Neutrophil (primary cell): ENCODE measurements around the gene DIP2C.

Experiments used
- H3K27ac ChIP-seq: fragments of 200-600 bp; sonication (generic); 2 replicates; pipeline ENCODE4 v1.5.1; 2016; ENCODE audit warnings: mild to moderate bottlenecking, moderate library complexity
- H3K27me3 ChIP-seq: fragments of 200-600 bp; sonication (generic); 2 replicates; pipeline ENCODE4 v1.6.0; 2016; ENCODE audit warnings: mild to moderate bottlenecking
- H3K36me3 ChIP-seq: fragments of 200-600 bp; sonication (generic); 2 replicates; pipeline ENCODE4 v1.5.1; 2017
- H3K4me1 ChIP-seq, 2 experiments: fragments of 200-600 bp in 1 of 2; sonication (generic) in 1 of 2; 1 replicate in 1 of 2; 2 replicates in 1 of 2; pipeline versions ENCODE4 v1.5.1 to v1.6.1; 2013 to 2016; ENCODE audit warnings: low read depth in 1 of 2, low read length in 1 of 2, mild to moderate bottlenecking in 1 of 2, moderate library complexity in 1 of 2; ENCODE audit not compliant: control insufficient read depth in 1 of 2, insufficient read depth in 1 of 2
- H3K4me3 ChIP-seq, 2 experiments: fragments of 200-600 bp in 1 of 2; sonication (generic) in 1 of 2; 1 replicate in 1 of 2; 2 replicates in 1 of 2; pipeline ENCODE4 v1.5.1; 2013 to 2016; ENCODE audit warnings: low read depth in 1 of 2, low read length in 1 of 2, mild to moderate bottlenecking in 1 of 2, moderate library complexity in 1 of 2
- H3K9me3 ChIP-seq: fragments of 200-600 bp; sonication (generic); 2 replicates; pipeline ENCODE4 v1.5.1; 2016
- CTCF ChIP-seq: fragments of 200-600 bp; sonication (generic); IDR thresholded peaks from 2 replicates; pipeline ENCODE4 v1.5.1; 2016; ENCODE audit warnings: antibody characterized with exemption

DIP2C gene

GRCh38 chr10:387593-387891 is 301.9 kb downstream of the DIP2C start:
- H3K36me3 ChIP-seq: no peaks in the 10 kb centered on the region
- TF ChIP-seq CTCF: no peak

GRCh38 chr10:386771-387592 is 302.5 kb downstream of the DIP2C start:
- Histone ChIP-seq H3K4me1 (peaks cover 0 to 5% of the 10 kb centered on the region in 2 experiments), H3K36me3 (no peaks in the 10 kb centered on the region), H3K9me3 (no peaks in the 10 kb centered on the region), H3K27me3 (no peaks in the 10 kb centered on the region), H3K4me3 (no peak overlapping the region), H3K27ac (no peak overlapping the region)
- no peak for TF ChIP-seq CTCF

More at GRCh38 chr10:387593-387891, 301.9 kb downstream of the DIP2C start:
- Histone ChIP-seq H3K4me3 (no peak overlapping the region), H3K9me3 (no peaks in the 10 kb centered on the region), H3K27me3 (no peaks in the 10 kb centered on the region), H3K4me1 (peaks cover 0 to 5% of the 10 kb centered on the region in 2 experiments), H3K27ac (no peak overlapping the region)

GRCh38 chr10:385571-386300 is 303.7 kb downstream of the DIP2C start:
- Histone ChIP-seq H3K4me1 (peaks cover 0 to 5% of the 10 kb centered on the region in 2 experiments), H3K36me3 (no peaks in the 10 kb centered on the region), H3K27ac (no peak overlapping the region), H3K27me3 (no peaks in the 10 kb centered on the region), H3K9me3 (no peaks in the 10 kb centered on the region), H3K4me3 (no peak overlapping the region)
- TF ChIP-seq CTCF: no peak

- H3K27me3 ChIP-seq: no peaks in the 10 kb centered on the region
- H3K36me3 ChIP-seq: no peaks in the 10 kb centered on the region
- no peak overlapping the region for H3K27ac ChIP-seq
- no peak overlapping the region for H3K4me3 ChIP-seq
- H3K9me3 ChIP-seq: no peaks in the 10 kb centered on the region
- peaks cover 0 to 5% of the 10 kb centered on the region in 2 experiments for H3K4me1 ChIP-seq
- TF ChIP-seq CTCF: no peak
Observed at GRCh38 chr10:384538-385305, 304.7 kb downstream of the DIP2C start.

- Histone ChIP-seq H3K9me3 (no peaks in the 10 kb centered on the region), H3K4me1 (peaks cover 0 to 5% of the 10 kb centered on the region in 2 experiments), H3K4me3 (no peak overlapping the region), H3K27me3 (no peaks in the 10 kb centered on the region), H3K36me3 (no peaks in the 10 kb centered on the region), H3K27ac (no peak overlapping the region)
- TF ChIP-seq CTCF: no peak
Observed at GRCh38 chr10:383519-383918, 305.9 kb downstream of the DIP2C start.
